RWPE1 (cell line): ENCODE data around the gene RABEPK.

Source experiments
- CTCF ChIA-PET: fragments of 350-600 bp; sonication (Branson Sonifier 250); formaldehyde crosslinking; extraction: SDS; loops from one replicate; lab custom pipeline; 2021; lab: Yijun Ruan, JAX
- POLR2A ChIA-PET: fragments of 400-600 bp; formaldehyde crosslinking; extraction: SDS; loops from one replicate; lab custom pipeline; 2020; ENCODE audit warnings: antibody characterized with exemption; ENCODE audit not compliant: low non-redundant PET; lab: Yijun Ruan, JAX
- DNase-seq: peaks from one replicate; pipeline ENCODE4 v3.0.0; 2012; ENCODE audit warnings: low spot score
- H3K27ac ChIP-seq: fragments of 450-650 bp; 2 replicates; pipeline ENCODE4 v1.5.1; 2017
- CTCF ChIP-seq: fragments of 450-650 bp; conservative IDR thresholded peaks from 2 replicates; pipeline ENCODE4 v1.5.1; 2017; ENCODE audit warnings: low read depth, mild to moderate bottlenecking

RABEPK gene

GRCh38 chr9:125276771-125277170 is 76.4 kb downstream of the RABEPK start:
- CTCF ChIA-PET, result interaction anchor here (1.1 kb wide), 1 partner anchor 15 kb away, joined by 3 read pairs; the partner anchor contains the start of gene GAPVD1
- H3K27ac ChIP-seq, result no peak overlapping the region
- POLR2A ChIA-PET, result interaction anchor here (0.7 kb wide), 1 partner anchor 15 kb away, joined by 3 read pairs; the partner anchor contains the start of gene GAPVD1
- no peak for TF ChIP-seq CTCF
- DNase-seq, result no peak

DNA sequence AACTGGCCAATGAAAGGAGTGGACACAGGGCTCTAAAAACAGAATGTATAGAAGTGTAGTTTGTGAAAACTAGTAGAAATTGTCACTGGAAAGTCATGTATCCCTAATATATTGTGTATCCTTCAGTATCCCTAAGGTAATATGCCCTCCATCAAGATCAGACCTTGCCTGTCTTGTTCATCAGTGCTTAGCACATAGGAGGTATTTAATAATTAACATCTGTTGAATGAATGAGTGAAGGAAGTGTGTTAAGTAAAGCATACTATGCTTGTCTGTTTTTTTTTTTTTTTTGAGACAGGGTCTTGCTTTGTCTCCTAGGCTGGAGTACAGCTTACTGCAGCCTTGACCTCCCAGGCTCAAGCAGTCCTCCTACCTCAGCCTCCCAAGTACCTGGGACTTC is 77.1 kb downstream of the RABEPK start:
- TF ChIP-seq CTCF, result no peak
- ChIA-PET CTCF (interaction anchor here (0.6 kb wide), 1 partner anchor 1443 kb away, joined by 4 read pairs; no protein-coding TSS in a partner anchor), POLR2A (interaction anchor here (0.7 kb wide), 1 partner anchor 15 kb away, joined by 6 read pairs; no protein-coding TSS in a partner anchor)
- H3K27ac ChIP-seq, result no peak overlapping the region
- DNase-seq, result no peak

- ChIA-PET POLR2A (no interaction called here), CTCF (interaction anchor here (0.6 kb wide), 1 partner anchor 63 kb away, joined by 3 read pairs; no protein-coding TSS in a partner anchor)
- no peak for TF ChIP-seq CTCF
- peak overlapping the region; percentile 74 for H3K27ac ChIP-seq
- no peak for DNase-seq
Observed at GRCh38 chr9:125280945-125281344, 80.6 kb downstream of the RABEPK start.
